GM21360 (cell line): Measurements from ENCODE around the gene CRY1.
"Not testable (repeated sequence)": the region's sequence is repeated elsewhere in the genome, so short reads cannot be mapped to it uniquely, and the experiment has no call there.

Experiments used
- ATAC-seq: cut with Tn5 transposase; IDR thresholded peaks from one replicate; pipeline ENCODE4 v1.9.1; 2021; ENCODE audit warnings: mild to moderate bottlenecking, moderate library complexity; ENCODE audit not compliant: unreplicated experiment

The CRY1 gene

DNA sequence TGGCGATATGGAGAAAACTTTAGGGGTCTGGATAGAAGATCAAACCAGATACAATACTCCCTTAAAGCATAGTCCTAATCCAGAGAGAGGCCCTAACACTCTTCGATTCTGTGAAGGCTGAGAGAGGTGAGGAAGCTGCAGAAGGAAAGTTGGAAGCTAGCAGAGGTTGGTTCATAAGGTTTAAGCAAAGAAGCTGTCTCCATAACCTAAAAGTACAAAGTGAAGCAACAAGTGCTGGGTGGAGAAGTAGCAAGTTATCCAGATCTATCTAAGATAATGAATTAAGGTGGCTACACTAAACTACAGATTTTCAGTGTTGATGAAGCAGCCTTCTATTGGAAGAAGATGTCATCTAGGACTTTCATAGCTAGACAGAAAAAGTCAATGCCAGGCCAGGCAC, 81.8 kb downstream of the CRY1 start:
- ATAC-seq: no peak

DNA sequence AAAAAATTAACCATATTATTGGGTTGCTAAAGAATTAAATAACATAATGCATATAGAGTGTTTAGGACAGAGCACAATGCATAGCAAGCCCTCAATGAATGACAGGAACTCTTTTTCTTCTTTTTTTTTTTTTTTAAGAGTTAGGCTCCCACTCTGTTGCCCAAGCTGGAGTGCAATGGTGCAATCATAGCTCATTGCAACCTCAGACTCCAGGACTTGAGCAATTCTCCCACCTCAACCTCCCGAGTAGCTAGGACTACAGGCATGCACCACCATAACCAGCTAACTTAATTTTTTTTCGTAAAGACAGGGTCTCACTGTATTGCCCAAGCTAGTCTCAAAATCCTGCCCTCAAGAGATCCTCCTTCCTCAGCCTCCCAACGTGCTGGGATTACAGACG, 85.9 kb downstream of the CRY1 start:
- no peak for ATAC-seq

DNA sequence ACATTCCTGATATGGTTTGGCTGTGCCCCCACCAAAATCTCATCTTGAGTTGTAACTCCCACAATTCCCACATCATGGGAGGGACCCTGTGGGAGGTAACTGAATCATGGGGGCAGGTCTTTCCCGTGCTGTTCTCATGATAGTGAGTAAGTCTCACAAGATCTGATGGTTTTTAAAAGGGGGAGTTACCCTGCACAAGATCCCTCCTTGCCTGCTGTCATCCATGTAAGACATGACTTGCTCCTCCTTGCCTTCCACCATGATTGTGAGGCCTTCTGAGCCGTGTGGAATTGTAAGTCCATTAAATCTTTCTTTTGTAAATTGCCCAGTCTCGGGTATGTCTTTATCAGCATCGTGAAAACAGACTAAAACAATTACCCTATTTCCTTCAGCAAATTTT, 90.7 kb downstream of the CRY1 start:
- not testable (repeated sequence) for ATAC-seq

DNA sequence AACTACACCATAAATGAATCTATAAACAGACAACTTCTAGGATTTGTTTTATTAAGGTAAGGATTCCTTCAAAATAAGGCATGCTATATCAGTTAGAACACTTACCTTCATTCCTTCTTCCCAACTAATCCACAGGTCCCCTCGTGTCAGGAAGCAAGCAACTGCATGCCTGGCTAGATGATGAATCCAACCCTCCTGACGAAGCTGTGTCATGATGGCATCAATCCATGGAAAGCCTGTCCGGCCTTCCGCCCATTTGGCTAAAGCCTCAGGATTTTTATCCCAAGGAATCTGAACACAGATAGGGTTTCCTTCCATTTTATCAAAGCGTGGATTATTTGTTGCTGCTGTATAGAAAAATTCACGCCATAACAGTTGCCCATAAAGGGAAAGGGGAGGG, 93.9 kb downstream of the CRY1 start:
- no peak for ATAC-seq

DNA sequence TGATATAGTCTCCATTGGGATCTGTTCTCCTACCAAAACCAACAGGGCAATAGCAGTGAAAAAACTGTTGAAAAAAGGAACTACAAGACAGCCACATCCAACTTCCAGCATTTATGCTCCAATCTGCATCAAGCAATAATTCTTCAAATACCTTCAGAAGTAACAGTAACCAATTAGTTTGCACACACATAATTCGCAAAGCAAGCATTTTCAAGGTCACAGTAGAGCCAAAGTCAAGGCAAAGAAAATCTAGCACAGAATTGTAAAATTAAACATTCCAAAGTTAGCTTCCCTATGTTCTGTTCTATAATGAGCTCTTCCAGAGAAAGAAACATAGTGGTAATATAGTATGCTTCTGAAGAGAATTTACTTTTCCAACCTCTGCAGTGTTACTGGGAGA, 95.4 kb downstream of the CRY1 start:
- no peak for ATAC-seq

DNA sequence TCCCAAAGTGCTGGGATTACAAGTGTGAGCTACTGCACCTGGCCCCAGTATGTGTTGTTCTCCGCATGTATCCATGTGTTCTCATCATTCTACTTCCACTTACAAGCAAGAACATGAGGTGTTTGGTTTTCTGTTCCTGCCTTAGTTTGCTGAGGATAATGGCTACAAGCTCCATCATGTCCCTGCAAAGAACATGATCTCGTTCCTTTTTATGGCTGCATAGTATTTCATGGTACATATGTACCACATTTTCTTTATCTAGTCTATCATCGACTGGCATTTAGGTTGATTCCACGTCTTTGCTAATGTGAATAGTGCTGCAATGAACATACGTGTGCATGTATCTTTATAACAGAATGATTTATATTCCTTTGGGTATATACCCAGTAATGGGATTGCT, 97.2 kb downstream of the CRY1 start:
- not testable (repeated sequence) for ATAC-seq

DNA sequence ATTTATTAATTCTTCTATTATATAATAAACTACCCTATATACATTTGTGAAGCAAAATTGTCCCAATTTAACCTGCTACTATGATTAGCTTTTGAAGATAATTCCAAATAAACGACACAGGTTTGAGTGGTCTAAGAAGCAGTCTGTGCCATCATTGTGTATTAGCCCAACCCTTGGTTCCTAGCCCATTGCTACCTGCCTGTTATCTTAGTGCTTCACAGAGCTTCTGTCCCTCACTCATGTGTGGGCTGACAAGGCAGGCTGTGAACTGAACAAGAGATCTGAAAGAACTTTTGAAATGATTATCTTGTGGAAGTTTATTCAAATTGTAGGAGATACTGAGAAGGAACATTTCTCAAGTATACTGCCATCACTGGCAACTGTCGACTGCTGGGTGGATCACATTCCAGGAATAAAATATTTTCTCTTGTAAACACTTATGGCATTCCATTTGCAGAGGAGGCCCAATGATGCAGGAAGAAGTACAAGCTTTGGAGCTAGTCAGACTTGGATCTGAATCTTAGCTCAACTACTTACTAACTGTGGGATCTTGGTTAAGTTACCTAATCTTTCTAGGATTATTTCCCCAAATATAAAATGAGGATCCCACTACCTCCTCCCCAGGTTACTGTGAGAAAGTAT, 98.6 kb downstream of the CRY1 start:
- no peak for ATAC-seq

DNA sequence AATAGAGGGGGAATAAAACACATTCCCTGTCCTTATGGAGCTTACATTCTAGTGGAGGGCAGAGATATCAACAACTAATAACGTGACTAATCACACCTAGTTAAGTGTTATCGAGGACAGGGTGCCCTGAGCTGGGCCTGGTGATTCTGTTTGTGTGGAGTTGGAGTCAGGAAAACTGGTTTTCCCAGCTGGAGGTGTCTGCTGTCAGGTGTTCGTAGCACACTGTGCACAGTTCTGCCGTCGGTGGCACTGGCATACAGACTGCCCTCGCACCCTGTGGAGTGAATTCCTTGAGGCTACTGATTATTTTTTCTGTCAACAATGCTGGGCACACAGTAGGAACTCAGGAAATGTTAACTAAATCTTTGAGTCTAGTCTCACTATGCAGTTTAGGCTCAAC, 105.5 kb downstream of the CRY1 start:
- ATAC-seq: no peak

DNA sequence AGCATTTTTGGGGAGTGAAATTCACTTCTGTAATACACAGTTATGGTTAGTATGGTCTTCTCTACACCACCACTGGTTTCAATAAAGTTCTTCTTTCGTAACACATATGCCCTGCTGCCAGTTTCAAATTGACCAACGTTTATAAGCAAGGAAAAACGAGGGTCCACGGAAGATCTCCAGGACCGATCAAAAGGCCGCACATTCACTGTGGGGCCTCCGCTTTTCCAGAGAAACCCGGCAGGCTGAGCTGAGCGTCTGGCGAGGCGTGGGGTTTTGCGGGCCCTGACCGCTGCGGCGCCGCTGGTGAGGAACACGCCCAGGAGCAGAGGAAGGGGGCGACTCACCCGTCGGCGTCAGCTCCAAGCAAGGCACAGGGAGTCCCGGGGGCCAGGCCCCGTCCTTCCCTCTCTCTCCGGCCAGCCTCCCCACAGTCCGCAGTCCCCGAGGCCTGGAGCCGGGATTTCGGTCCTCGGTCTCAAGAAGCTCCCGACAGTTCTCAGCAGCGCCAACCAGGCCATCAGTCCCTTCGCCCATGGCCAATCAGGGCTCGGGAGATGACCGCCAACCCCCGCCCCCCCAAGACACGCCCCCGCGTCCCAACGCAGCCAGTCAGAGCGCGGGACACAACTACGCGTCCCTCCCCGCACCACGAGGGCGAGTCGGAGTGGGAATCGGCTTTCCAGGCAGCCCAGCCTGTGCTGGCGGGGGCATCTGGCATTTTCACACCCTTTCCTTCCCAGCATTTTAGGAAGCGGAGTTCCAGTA, 106.5 kb downstream of the CRY1 start, which contains the start of gene MTERF2:
TSS of gene MTERF2 (minus strand) at position 522 of the 765 bp plus-strand sequence. CDS start 8,432 bp downstream, outside the sequence.
- peak; percentile 94 for ATAC-seq

DNA sequence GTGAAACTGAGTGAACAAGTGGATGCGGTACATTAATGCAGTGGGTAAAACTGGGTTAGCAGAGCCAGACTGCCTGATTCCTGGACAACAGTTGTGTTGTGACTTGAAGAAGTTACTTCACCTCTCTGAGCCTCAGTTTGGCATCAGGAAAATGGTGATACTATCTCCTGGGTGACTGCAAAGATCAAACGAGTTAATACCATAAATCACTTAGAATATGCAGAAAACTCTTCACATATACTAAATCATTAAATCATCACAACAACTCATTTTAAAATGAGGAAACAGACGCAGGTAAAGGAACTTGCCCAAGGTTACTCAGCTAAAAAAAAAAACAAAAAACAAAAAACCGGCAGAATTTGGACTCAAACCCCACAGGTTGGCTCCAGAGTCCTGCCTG, 107.2 kb downstream of the CRY1 start:
- no peak for ATAC-seq

DNA sequence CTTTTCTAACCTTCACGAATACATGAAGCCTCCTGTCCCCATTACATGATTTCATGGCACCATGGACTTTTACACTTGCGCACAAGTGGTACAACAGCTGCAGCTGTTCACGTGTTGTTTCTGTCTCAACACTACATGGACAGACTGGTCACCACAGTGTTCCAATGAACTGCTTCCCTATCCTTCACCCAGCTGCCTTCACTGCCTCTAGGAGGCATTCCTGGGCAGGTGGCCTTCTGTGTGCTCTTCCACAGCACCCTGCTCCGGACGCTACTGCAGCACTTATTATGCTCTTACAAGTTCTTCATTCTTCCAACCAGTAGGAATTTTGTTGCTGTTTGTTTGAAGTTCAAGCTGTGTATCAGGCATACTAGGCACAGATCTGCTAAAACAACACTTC, 107.9 kb downstream of the CRY1 start:
- ATAC-seq: no peak

DNA sequence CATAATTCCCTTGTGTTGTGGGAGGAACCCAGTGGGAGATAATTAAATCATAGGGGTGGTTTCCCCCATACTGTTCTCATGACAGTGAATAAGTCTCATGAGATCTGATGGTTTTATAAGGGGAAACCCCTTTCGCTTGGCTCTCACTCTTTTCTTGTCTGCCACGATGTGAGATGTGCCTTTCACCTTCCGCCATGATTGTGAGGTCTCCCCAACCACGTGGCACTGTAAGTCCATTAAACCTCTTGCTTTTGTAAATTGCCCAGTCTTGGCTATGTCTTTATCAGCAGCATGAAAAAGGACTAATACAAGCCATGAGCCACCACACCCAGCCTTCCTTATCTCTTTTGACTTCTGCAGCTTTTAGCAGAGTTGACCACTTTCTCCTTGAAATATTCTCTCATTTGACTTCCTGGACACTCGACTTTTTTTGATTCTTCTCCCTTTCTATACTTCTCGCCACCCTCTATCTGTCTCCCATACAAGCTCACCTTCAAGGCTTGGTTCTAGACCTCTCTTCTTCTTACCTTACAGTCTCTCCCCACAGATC, 108.7 kb downstream of the CRY1 start:
- no peak for ATAC-seq

DNA sequence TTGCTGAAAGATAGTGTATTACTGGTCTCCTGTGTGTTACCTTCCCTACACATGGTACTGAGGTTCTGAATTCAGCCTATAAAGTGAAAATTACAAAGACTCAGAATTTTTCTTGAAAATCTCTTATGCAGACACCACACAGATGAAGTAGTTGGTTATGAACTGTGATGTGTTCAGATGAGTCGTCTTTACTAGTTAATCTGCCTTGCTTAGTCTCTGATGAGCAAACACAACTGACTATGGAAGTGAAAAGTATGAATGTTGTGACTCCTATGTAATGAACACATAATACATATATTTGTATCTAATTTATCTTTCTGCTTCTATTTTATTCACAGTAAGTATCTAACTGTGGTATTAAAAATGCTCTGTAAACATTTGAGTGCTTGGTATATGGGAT, 111.1 kb downstream of the CRY1 start:
- no peak for ATAC-seq

DNA sequence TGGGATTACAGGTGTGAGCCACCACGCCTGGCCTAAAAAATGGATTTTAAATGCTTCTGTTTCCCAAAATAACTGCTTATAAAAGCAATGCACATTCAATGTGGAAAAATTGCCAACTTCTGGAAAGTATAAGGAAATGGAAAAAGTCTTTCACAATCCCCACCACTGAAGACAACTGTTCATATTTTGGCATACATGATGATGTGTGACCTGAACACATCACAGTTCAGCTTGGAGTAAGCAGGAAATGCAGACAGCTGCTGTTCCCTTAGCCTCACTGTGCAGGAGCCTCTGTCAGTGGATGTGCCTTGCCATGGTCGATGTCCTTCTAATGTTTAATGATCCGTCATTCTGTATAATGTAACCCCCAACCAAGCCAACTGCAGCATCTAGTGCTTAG, 111.6 kb downstream of the CRY1 start:
- ATAC-seq: no peak

DNA sequence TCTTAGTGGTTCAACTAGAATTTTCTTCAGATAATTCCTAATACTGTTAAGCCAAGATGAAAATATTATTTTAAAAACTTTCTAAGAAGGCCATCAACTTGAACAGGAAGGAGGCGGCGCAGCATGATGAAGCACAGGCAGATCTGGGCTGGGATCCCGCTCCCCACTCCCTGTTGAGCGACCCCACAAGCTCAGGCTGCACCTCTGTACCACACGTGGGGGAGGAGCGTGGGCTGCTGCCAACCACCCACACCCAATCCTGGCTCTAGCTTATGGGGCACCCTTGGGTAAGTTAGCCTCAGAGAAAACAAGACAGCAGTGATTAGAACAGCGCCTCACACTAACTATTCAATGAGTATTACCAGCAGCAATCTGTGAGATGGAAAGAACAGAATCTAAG, 112.4 kb downstream of the CRY1 start:
- no peak for ATAC-seq

DNA sequence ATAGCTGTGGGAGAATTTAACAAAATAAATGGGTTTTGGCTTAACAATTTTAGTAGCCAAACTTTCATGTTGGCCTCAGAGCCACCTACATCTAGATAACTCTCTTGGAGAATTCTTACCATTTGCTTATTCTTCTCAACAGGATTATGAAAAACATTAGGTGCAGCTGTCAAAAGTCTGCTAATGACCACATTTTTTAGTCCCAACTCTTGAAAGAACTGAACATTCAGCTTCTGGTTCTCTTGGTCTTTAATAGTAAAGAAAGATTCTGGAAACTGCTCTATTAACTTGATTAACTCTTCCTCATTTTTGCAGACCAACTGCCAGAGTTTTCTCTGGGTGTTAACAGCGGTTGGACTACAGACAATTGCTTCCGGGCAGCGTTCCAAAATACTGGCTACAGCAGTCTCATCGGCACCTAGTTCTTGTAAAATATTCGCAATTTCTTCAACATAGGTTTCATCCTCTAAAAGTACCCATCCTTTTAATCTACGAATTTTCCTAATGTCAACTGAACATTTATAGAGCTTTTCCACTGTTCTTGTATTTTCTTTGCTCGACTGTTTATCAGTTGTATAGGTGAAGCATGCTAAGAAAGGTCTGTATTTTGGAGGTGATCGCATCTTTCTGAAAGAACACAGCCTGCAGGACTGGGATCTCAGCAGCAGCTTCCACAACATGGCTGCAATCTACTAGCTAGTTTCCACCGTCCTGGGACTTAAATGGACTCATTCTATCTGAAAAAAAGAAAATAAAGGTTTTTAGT, 115.1 kb downstream of the CRY1 start:
- no peak for ATAC-seq

DNA sequence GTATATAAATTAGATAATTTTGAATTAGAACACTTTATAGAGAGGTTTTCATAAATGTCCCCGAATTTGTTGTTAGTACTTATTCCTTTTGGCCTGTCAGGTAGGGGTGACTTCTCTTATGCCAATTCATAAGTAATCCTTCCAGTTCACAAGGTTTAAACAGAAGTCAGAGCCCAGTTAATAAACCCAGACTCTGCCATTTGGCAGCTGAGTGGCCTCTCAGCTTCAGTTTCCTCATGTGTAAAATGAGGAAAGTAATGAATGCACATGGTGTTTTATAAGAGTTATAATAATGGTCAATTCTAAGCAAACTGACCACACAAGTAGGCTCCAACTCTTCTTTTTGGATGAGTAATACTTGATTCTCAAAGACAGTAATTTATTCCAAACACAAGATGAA, 116.7 kb downstream of the CRY1 start:
- no peak for ATAC-seq

DNA sequence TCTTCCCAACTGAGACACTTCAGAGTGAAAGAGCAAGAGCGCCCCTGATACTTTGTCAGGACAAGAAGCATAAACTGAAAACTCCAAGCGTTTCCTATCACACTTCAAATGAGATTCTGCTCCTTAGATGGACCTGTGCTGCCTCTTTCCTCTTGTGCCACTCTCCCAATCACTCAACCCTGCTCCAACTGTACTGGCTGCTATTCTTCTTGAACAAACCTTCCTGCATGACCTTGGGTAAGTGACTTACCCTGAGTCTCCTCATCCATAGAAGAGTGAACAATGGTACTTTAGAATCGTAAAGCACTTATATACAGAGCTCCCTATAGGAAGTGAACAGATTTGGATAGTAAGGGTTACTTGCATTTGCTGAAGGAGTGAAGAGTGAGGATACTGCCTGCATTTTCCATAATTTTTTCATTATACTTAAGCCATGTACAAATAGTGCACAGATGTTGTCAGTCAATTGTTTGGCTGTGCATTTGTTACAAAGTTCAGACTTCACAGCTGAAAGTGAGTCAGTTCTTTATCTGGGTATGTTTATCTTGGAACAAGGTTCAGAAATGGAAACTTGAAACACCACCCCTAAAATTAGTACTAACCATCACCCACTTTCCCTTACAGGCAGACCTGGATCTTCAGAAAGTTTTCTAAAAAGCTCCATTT, 117.2 kb downstream of the CRY1 start:
- no peak for ATAC-seq

DNA sequence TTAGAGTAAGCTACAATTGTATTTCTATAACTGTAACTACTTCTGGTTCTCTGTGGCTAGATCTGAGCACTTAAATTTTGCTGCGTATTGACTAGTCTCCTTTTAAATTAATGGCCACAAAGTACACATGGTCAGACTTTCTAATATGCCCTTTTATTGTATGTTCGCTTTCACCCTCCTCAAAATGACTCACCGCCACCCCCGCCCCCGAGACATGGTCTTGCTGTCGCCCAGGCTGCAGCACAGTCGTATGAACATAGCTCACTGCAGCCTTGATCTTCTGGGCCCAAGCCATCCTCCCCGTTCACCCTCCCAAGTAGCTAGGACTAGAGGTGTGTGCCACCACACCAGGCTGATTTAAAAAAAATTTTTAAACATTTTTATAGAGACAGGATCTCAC, 118.3 kb downstream of the CRY1 start:
- no peak for ATAC-seq

DNA sequence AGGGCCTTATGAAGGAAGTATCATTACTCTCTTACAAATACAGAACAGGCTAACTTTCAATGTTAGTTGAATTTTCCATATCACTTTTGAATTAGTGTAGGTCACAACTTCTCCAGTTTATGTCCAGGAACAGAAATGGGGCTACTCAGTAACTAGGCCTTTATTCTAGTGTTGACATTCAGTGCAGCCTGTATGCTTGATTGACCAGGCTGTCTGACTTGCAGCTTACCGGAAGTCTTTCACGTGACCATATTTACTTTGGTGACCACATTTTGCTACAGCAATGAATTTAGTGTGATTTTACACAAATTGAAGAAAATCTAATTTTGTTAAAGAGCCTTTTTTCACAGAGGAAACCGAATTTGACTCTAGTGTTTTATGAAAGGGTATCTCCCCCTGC, 118.8 kb downstream of the CRY1 start:
- ATAC-seq: peak; percentile 66

DNA sequence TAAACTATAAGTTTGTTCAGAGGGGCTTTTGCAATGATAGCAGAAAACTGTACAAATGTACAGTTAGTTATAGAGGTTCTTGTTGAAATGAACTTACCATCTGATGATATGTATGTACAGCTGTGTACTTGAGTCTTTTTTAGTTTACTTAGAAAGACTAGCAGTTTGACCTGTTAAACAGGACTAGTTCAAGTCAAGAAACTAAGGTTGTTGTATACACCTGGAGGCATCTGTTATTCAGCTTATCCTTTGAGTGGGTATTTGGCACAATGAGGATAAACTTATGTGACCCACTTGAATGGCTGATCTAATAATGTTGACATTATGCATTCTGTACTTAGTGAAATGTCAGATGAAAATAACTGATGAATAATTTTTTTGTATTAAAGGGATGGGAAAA, 119.8 kb downstream of the CRY1 start:
- ATAC-seq: no peak
